HCEC 1CT (cell line): ENCODE measurements around the gene MRPL2.
A peak's percentile ranks its signal among the peaks of the same experiment; 100 is the strongest.

Experiments used
- DNase-seq: peaks from one replicate; pipeline ENCODE4 v3.0.0-alpha.2; 2017

Gene MRPL2

DNA sequence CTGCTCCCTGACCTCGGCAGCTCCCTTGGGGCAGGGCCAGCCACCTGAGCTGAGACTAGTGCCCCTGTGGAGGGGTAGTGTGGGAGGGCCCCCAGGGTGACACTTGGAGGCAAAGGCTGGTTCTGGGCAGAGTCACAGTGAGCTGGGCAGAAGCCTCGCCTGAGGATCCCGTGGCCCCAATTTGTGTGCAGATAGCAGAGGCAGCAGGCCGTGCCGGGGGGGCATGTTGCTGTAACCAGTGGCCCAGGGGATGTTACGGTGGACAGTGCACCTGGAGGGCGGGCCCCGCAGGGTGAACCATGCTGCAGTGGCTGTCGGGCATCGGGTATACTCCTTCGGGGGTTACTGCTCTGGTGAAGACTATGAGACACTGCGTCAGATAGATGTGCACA is 42.3 kb downstream of the MRPL2 start:
- no peak for DNase-seq

DNA sequence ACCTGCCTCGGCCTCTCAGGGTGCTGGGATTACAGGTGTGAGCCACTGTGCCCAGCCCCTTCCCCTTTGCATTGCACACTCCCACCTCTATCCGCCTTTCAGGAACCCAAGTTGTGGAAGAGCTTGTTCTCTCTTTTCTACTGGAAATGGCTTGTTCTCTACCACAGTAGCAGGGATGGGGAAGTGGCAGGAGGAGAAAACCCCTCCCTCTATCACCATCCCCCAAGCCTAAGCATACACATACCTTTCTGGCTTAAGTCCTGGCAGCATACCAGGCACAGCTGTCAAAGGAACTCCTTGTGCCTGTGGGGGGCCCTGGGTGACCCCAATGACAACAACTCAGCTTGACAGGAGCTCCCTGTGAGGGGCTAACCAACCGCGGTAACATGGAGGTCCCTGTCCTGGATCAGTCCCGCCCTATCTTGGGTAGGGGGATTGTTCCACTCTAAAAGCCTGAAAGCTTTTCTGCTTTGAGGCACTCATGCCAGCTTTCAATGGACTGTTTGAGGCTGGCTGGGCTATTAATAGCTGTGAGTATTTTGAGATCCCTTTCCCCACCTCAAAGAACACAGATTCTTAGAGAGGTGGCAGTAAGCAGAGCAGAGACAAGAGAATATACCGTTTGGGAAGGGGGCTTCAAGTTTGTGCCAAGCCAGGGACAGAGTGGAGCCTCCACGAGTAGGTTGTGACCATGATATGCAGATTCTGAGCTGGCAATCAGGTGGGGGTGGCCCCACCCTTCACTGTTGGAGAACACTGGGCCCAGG is 42.9 kb downstream of the MRPL2 start:
- no peak for DNase-seq

DNA sequence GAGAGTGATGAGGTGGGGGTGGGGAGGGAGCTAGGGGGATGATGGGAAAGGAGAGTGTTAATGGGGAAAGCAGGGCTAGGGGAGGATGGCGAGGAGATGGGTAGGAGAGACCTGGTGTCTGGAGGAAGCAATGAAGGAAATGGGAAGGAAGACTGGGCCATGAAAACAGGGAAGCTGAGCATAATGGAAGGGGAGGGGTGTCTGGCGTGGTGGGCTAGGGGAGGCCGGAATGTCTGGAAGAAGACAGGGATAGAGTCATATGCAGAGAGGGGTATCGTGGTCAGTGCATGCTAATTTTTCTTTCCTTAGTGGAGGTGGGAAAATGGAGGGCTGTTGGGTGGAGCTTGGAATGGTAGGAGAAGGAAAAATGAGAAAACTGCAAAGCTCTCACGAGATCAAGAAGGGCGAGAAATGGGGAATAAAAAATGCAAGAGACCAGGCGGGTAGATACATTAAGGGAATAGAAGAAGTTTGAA is 44.8 kb downstream of the MRPL2 start:
- DNase-seq = peak; percentile 34

DNA sequence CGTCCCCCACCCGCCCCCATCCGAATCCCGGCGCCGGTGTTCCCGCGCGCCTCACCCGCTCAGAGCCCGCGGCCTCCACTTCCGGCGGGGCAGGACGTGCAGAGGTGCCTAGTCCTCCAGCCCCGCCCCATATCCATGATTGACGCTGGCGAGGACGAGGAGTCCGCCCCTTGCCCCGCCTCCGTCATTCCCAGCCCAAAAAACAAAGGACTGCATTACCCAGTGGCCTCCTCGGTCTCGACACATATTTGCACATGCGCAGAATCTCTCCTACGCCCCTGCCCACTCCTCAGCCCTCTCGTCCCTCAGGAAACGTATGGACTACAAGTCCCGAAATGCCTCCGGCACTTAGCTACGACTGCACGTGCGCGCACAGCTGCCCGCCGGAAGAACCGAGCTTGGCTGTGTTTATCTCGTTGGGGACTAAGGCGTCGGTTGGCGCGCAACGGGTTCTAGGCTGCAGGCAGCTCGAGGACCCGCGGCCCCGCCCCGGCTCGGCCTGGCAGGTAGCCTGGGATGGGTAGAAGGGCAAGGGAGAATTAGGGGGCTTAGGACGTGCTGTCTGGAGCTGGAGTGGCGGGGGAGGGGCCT is 45.3 kb downstream of the MRPL2 start, which contains the start of the genes KLHDC3 and MEA1:
Gene KLHDC3, plus strand, starts transcription at position 407 of the 591 bp plus-strand sequence. CDS start 2,944 bp downstream, outside the sequence.
Gene MEA1, minus strand, starts transcription at position 104 of the 591 bp plus-strand sequence. CDS start 133 bp downstream, outside the sequence.
- DNase-seq = peak; percentile 99

DNA sequence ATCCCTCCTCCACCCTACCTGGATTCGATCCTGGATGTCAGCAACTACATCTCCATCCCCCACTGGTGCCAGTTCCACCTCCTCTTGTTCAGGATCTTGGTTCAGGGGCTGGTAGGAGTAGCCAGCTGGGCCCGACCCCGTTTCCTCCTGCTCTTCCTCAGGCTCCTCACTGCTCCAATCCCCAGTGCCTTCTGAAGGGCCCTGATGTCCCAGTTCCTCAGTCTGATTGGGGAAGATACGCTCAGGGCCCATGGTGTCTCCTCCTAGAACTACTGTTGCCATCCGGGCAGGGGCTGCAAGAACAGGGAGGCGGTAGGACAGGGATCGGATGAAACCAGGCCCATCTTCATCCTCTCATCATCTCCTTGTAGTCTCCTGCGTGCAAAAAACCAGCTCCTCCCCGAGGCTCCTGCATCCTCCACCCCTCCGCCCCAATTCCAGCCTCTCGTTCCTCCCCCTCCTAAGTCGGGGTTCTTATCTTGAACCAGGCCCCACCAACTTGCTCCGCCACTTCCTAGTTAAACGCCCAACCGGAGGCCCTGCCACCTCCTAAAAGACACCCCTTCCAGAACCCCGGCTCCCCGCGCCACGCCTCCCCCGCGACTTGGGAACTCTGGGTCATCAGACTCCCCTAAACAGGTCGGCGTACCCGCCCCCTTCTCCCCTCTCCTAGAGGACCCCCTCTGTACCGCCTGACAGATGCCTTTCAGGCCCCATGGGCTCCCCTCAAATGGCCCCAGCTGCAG is 46.0 kb downstream of the MRPL2 start:
- peak; percentile 54 for DNase-seq

DNA sequence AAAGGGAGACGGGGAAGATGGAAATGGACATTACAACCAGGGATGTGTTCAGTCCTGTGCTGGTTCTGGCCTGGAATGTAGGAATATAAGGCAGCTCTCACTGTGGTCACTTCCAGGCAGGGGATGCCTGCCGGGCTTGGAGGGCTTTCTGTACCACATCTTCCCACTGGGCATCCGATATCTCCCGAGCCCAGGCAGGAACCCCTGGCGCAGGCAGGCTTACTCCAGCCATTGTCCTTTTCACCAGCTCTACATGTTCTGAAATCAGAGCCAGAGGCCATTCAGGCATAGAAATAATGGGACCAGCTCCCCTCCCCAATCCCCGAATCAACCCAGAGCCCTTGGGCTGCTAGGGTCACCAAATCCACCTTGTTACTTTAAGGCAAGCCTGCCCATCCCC is 46.9 kb downstream of the MRPL2 start:
- no peak for DNase-seq

DNA sequence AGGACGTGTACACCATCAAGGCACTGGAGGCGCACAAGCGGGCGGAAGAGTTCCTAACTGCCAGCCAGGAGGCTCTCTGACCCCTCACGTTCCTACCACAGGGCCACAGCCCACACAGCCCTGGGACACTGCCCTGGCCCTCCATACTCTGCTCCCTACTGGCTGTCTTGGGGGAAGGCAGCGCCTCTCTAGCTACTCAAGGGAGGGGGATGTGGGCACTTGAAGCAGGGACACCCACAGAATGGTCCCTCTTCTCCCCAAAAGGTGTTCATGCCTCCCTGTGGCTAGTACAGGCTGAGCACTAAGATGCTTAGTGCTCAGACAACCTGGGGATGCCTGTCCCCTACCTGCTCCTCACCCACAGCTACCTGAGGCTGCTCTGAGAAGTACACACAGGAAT is 48.0 kb downstream of the MRPL2 start:
- no peak for DNase-seq

DNA sequence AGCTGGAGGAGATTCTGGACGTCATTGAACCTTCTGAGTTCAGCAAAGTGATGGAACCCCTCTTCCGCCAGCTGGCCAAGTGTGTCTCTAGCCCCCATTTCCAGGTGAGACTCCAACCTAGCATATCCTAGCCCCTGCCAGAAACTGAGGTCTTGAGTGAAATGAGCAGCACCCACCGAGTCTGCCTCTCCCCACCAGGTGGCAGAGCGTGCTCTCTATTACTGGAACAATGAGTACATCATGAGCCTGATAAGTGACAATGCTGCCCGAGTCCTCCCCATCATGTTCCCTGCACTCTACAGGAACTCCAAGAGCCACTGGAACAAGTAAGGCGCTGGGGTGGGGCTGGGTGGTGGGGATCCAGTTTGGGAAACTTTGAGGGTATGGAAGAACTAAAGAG is 50.1 kb downstream of the MRPL2 start:
- DNase-seq = peak; percentile 23

DNA sequence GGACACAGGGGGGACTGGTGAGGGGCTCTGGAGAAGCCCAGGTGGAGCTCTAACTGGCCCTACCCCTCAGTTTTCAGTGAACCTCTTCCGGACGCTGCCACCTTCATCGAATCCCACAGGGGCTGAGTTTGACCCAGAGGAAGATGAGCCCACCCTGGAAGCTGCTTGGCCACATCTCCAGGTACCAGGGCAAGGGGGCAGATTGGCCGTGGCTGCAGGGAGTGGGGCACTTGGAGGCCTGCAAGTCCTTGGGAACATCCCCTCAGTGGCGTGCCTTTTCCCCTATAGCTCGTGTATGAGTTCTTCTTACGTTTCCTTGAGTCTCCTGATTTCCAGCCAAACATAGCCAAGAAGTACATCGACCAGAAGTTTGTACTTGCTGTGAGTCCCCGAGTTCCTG is 52.1 kb downstream of the MRPL2 start:
- DNase-seq = no peak

DNA sequence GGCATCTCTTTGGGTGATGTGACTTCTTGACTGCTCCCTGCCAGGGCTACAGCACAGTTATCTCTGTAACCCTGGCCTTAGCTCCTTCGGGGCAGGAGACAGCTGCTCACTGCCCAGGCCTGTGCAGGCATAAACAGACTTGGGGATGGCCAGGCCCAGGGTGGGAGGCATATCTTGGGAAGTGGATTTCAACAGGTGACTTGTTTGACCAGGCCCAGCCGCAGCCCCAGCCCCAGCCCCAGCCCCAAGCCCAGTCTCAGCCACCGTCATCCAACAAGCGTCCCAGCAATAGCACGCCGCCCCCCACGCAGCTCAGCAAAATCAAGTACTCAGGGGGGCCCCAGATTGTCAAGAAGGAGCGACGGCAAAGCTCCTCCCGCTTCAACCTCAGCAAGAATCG is 53.0 kb downstream of the MRPL2 start:
- DNase-seq = no peak

DNA sequence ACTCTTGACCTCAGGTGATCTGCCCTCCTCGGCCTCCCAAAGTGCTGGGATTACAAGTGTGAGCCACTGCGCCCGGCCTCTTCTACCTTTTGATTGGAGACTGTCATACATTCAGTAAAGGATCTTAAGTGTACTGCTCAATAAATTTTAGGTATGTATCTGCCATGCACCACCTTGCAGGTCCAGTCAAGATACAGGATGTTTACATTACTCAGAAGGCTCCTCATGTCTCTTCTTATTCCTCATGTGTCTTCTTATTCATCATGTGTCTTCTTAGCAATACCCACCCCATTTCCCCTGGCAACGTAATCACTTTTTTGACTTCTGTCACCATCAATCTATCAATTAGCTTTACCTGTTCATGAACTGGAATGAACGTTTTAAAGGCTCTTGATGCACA is 53.4 kb downstream of the MRPL2 start:
- DNase-seq = no peak
